ELF-1 (cell line): Measurements from ENCODE around the gene FLII.
"Not testable (repeated sequence)": the region's sequence is repeated elsewhere in the genome, so short reads cannot be mapped to it uniquely, and the experiment has no call there.

Source experiments
- DNase-seq: peaks from one replicate; pipeline ENCODE4 v3.0.0-alpha.2; 2016; ENCODE audit warnings: low read depth, low spot score

Gene FLII

GRCh38 chr17:18224053-18224386 is 34.5 kb downstream of the FLII start:
- DNase-seq, result no peak

- DNase-seq, result no peak
These were observed 39.7 kb downstream of the FLII start for GRCh38 chr17:18218756-18219415.

- DNase-seq, result peak; percentile 87
These were observed 41.0 kb downstream of the FLII start for GRCh38 chr17:18217412-18218015.

- DNase-seq, result not testable (repeated sequence)
These were observed 41.6 kb downstream of the FLII start for GRCh38 chr17:18216906-18217305.

GRCh38 chr17:18213666-18214270 is 44.8 kb downstream of the FLII start:
- no peak for DNase-seq

- no peak for DNase-seq
These were observed 50.4 kb downstream of the FLII start for GRCh38 chr17:18208092-18208491.

- DNase-seq, result no peak
These were observed 51.6 kb downstream of the FLII start for GRCh38 chr17:18206962-18207361.

GRCh38 chr17:18205861-18206260 is 52.7 kb downstream of the FLII start:
- DNase-seq, result no peak

- DNase-seq, result peak; percentile 70
These were observed 55.2 kb downstream of the FLII start for GRCh38 chr17:18203308-18203707.

- DNase-seq, result no peak
These were observed 57.4 kb downstream of the FLII start for GRCh38 chr17:18201108-18201507.

- DNase-seq, result no peak
These were observed 60.0 kb downstream of the FLII start for GRCh38 chr17:18198530-18198929.

GRCh38 chr17:18197535-18198194 is 60.9 kb downstream of the FLII start:
- no peak for DNase-seq

GRCh38 chr17:18195246-18195645 is 63.3 kb downstream of the FLII start:
- no peak for DNase-seq
